Adrenal gland (tissue), 5 donors: ENCODE results near the gene HHAT.

ENCODE experiments used
- CTCF ChIP-seq, 6 experiments: fragments of 450-650 bp in 4 of 6; fragments of 200-600 bp in 2 of 6; sonication (generic) in 1 of 6; IDR thresholded peaks; 1 replicate in 5 of 6; 2 replicates in 1 of 6; pipeline versions ENCODE4 v1.5.1 to v1.8.0; 2016 to 2021; ENCODE audit warnings: antibody characterized with exemption in 6 of 6, mild to moderate bottlenecking in 2 of 6, moderate library complexity in 1 of 6
- POLR2A ChIP-seq, 2 donors: fragments of 450-650 bp; IDR thresholded peaks; one replicate each; pipeline ENCODE4 v1.6.1; 2017; ENCODE audit warnings: antibody characterized with exemption in 2 of 2, mild to moderate bottlenecking in 2 of 2, moderate library complexity in 1 of 2
- donor health status: DM: no; HTN: no; CAD: no.

GRCh38 chr1:210311726-210312493 lies 16.8 kb upstream of the HHAT start:
- no peak for TF ChIP-seq CTCF (IDR thresholded peaks at IDR 0.05)
- TF ChIP-seq POLR2A (IDR thresholded peaks at IDR 0.05): no peak
